Spleen (tissue), 7 donors: ENCODE data around the gene SLC39A11.

Experiments
- CTCF ChIP-seq, 11 experiments: fragments of 200-600 bp in 7 of 11; fragments of 450-650 bp in 4 of 11; sonication (generic) in 4 of 11; IDR thresholded peaks in 8 of 11; conservative IDR thresholded peaks in 3 of 11; 1 replicate in 7 of 11; 2 replicates in 4 of 11; pipeline versions ENCODE4 v1.4.0 to v1.8.0; 2016 to 2021; ENCODE audit warnings: antibody characterized with exemption in 11 of 11, inconsistent platforms in 4 of 11, mild to moderate bottlenecking in 1 of 11
- POLR2A ChIP-seq, 3 donors: fragments of 450-650 bp; IDR thresholded peaks; one replicate each; pipeline ENCODE4 v1.5.1; 2017; ENCODE audit warnings: antibody characterized with exemption in 3 of 3, mild to moderate bottlenecking in 1 of 3
- donor health status: DM: no; HTN: no; CAD: no; lungs with moderate emphysema.
- donor health status: DM: no; HTN: no; CAD: no.
- donor health status: DM: no; HTN: no; CAD: no.

- TF ChIP-seq CTCF (IDR thresholded peaks at IDR 0.05 in 8 of 11, conservative IDR thresholded peaks at IDR 0.05 in 3 of 11), result no peak
- no peak for TF ChIP-seq POLR2A (IDR thresholded peaks at IDR 0.05)
Observed at GRCh38 chr17:73130977-73131376, 38.5 kb upstream of the SLC39A11 start.
